Measurements from ENCODE around the gene HMGCL.
"Not testable (repeated sequence)": the region's sequence is repeated elsewhere in the genome, so short reads cannot be mapped to it uniquely, and the experiment has no call there.

The HMGCL gene

GRCh38 chr1:23798662-23799142 lies 26.5 kb downstream of the HMGCL start:
- peaks cover 16% of the 10 kb centered on the region for H3K4me1 Mint-ChIP-seq (ENCODE audit: low read depth)

DNA sequence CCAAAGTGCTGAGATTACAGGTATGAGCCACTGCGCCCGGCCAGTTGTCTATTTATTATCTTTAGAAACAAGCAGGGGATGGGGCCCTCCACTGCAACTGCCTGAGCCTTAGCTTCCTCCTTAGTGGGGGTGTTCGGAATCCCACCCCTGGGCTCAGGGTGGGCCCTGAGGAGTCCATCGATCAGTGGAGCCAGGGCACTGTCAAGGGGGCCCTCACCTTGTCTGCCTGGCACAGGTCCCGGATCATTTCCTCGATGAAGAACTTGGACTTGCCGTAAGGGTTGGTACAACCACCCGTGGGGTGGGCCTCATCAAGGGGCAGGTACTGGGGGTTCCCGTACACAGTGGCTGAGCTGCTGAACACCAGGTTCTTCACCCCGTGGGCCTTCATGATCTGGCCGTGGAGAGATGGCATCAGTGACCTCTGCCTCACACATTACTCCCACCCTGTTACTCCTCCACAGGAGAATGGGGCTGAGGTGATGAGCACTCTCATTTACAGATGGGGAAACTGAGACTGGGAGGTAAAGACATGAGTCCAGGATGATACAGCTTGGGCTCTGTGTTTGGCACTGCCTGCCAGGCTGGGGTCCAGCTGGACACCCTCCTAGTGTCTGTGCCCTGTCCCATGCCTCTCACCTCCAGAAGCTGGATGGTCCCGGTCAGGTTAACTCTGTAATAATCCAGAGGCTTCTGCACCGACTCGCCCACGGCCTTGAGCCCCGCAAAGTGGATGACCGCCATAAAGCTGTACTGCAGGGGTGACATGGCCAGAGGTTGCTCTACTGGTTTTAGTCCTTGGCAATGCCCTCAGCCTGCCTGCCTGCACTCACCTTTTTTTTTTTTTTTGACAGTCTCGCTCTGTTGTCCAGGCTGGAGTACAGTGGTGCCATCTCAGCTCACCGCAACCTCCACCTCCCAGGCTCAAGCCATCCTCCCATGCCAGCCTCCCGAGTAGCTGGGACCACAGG lies 27.5 kb downstream of the HMGCL start:
- Mint-ChIP-seq H3K36me3 (ENCODE audit: low read depth) (peaks cover 15% of the 10 kb centered on the region), H3K27ac (no peak overlapping the region), H3K27me3 (ENCODE audit: low read depth) (no peaks in the 10 kb centered on the region), H3K4me1 (ENCODE audit: low read depth) (peaks cover 16% of the 10 kb centered on the region), H3K4me3 (no peak overlapping the region), H3K9me3 (no peaks in the 10 kb centered on the region)

More at GRCh38 chr1:23798662-23799142, 26.5 kb downstream of the HMGCL start:
- no peak overlapping the region for H3K4me3 Mint-ChIP-seq
- no peak overlapping the region for H3K27ac Mint-ChIP-seq
- H3K9me3 Mint-ChIP-seq, result no peaks in the 10 kb centered on the region
- no peaks in the 10 kb centered on the region for H3K27me3 Mint-ChIP-seq (ENCODE audit: low read depth)
- H3K36me3 Mint-ChIP-seq (ENCODE audit: low read depth), result peaks cover 13% of the 10 kb centered on the region

DNA sequence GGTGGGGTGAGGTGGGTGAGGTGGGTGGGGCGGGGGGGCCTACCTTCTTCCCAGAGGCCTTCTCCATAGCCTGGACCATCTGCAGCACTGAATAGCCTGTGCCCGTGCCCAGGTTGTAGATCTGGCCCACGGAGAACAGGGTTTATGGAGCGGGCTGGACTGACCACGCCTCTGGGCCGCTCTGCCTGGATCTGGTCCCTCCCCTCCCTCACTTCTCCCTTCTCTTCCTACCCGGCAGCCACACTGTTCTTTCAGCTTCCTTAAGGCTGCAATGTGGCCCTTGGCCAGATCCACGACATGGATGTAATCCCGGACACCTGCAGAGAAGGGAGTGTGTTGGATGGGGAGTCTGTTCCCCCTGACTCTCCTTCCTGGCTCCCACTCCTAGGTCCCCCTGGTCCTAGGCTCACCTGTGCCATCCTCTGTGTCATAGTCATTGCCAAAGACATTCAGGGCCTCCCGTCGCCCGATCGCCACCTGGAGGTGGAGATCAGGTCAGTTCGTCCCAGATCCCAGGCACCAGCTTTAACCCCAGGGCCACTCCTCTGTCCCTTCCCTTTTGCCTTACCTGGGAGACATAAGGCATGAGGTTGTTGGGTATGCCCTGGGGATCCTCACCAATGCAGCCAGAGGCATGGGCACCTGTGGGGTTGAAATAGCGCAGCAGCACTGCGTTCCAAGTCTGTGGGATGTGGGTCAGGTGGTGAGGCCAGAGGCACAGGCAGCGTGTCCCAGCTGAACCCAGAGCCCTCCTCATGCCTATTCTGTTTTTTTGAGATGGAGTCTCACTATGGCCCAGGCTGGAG lies 28.6 kb downstream of the HMGCL start:
- Mint-ChIP-seq H3K4me3 (no peak overlapping the region), H3K36me3 (ENCODE audit: low read depth) (peaks cover 14% of the 10 kb centered on the region), H3K27me3 (ENCODE audit: low read depth) (no peaks in the 10 kb centered on the region), H3K4me1 (ENCODE audit: low read depth) (peaks cover 21% of the 10 kb centered on the region), H3K27ac (no peak overlapping the region), H3K9me3 (no peaks in the 10 kb centered on the region)

DNA sequence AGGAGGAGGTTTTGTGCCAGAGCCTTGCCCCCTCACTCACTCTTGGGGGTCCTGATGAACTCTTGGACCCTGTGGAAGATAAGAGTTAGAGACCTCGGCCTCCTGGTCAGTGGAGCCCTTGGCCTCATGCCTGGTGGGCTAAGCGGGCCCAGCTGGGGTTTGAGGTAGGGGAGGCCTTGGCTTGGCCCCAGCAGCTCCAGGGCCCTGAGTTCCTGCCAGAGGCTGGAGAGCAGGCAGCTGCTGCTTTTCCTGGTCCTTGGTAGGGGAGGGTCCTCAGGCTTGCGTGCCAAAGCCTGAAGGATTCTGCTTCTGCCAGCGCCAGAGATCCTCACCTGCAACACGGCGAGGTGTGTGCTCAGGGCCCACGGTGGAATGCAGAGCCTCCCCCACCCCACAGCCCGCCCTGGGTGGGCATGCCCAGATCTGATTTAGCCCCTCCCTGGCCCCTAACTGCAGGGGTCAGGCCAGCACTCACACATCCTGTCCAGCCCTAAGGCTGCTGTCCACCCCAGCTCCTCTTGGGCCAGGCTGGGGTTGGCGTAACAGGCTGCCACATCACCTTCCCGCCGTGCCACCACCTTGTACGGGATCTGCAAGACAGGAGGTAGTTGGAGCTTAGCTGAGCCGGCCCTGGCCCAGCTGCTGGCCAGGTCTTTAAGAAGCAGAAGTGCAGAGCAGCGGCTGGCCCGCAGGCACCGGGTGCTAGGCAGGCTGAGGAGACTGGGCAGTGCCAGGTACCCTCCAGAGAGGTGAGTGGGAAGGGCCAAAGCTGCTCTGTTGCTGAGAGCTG lies 29.4 kb downstream of the HMGCL start:
- Mint-ChIP-seq H3K36me3 (ENCODE audit: low read depth) (peaks cover 21% of the 10 kb centered on the region), H3K4me3 (no peak overlapping the region), H3K27me3 (ENCODE audit: low read depth) (no peaks in the 10 kb centered on the region), H3K9me3 (no peaks in the 10 kb centered on the region), H3K27ac (peak overlapping the region; percentile 0), H3K4me1 (ENCODE audit: low read depth) (peaks cover 24% of the 10 kb centered on the region)

DNA sequence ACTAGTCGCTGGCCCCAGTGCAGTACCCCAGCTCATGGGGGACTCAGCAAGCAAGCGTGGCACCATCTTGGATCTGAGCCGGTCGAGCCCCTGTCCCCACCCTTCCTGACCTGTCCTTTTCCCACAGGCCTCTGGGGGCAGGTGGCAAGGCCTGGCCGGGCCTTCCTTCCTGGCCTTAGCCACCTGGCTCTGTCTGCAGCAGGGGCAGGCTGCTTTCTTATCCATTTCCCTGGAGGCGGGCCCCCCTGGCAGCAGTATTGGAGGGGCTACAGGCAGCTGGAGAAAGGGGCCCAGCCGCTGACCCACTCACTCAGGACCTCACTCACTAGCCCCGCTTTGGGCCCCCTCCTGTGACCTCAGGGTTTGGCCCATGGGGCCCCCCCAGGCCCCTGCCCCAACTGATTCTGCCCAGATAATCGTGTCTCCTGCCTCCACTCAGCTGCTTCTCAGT lies 30.5 kb downstream of the HMGCL start:
- H3K4me3 Mint-ChIP-seq; H3K9me3 Mint-ChIP-seq; H3K27ac Mint-ChIP-seq; H3K27me3 Mint-ChIP-seq (ENCODE audit: low read depth): not testable (repeated sequence)
- Mint-ChIP-seq H3K36me3 (ENCODE audit: low read depth) (peaks cover 21% of the 10 kb centered on the region), H3K4me1 (ENCODE audit: low read depth) (peaks cover 28% of the 10 kb centered on the region)

DNA sequence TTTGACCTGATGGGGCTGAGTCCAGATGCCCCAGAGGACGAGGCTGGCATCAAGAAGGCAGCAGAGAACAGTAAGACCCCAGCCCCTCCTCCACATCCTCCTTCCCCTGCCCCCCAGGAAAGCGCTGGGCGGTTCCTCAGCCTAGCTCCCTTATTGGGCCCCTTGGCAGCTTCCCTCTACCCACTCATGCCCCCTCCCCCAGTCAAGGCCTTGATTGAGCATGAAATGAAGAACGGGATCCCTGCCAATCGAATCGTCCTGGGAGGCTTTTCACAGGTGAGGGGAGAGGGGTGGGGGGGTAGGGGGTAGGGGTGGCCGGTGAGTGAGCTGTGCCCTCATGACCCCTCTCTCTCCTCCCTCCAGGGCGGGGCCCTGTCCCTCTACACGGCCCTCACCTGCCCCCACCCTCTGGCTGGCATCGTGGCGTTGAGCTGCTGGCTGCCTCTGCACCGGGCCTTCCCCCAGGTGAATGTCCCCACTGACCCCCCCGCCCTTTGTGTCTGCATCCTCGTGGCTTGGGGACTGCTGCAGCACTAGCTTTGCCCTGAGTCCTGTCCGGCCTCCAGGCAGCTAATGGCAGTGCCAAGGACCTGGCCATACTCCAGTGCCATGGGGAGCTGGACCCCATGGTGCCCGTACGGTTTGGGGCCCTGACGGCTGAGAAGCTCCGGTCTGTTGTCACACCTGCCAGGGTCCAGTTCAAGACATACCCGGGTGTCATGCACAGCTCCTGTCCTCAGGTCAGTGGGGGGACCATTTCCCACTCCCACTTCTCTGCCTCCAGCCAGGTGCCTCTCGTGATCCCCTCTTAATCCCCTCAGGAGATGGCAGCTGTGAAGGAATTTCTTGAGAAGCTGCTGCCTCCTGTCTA lies 31.1 kb downstream of the HMGCL start:
- Mint-ChIP-seq H3K4me1 (ENCODE audit: low read depth) (peaks cover 25% of the 10 kb centered on the region), H3K27me3 (ENCODE audit: low read depth) (no peaks in the 10 kb centered on the region), H3K27ac (no peak overlapping the region)

DNA sequence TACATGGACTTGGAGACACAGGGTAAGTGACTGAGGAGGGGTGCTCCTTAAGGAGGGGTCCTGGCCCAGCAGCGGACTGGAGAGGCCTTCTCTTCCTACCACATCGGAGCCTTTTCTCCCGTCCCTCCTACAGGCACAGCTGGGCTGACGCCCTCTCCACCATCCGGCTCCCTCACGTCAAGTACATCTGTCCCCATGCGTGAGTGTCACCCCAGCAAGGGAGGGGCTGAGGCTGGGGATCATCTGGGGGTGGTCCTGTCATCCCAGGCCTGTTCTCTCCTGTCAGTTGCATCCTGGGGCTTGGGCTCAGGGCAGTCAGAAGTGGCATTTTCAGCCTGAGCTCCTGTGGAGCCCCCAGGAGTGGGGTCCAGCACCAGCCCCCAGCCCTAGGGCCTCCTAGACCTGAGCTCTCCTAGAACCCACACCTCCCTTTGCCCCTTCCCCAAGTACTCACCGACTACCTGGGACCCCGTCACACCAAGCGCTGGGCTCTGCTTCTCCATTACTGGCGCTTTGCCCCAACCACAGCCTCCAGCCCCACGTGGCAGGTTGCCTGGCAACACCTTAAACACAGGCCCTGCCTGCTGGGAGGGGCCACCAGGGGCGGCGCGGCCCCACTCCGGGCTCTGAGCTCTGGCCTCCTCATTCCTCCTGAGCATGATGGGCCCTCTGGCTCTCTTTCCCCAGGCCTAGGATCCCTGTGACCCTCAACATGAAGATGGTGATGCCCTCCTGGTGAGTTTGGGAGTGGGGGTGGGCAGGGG lies 32.0 kb downstream of the HMGCL start:
- Mint-ChIP-seq H3K27me3 (ENCODE audit: low read depth) (no peaks in the 10 kb centered on the region), H3K4me1 (ENCODE audit: low read depth) (peaks cover 23% of the 10 kb centered on the region), H3K9me3 (no peaks in the 10 kb centered on the region), H3K36me3 (ENCODE audit: low read depth) (peaks cover 20% of the 10 kb centered on the region), H3K4me3 (no peak overlapping the region), H3K27ac (no peak overlapping the region)

More for the DNA sequence above, 31.1 kb downstream of the HMGCL start:
- Mint-ChIP-seq H3K4me3 (no peak overlapping the region), H3K9me3 (no peaks in the 10 kb centered on the region), H3K36me3 (ENCODE audit: low read depth) (peaks cover 22% of the 10 kb centered on the region)

DNA sequence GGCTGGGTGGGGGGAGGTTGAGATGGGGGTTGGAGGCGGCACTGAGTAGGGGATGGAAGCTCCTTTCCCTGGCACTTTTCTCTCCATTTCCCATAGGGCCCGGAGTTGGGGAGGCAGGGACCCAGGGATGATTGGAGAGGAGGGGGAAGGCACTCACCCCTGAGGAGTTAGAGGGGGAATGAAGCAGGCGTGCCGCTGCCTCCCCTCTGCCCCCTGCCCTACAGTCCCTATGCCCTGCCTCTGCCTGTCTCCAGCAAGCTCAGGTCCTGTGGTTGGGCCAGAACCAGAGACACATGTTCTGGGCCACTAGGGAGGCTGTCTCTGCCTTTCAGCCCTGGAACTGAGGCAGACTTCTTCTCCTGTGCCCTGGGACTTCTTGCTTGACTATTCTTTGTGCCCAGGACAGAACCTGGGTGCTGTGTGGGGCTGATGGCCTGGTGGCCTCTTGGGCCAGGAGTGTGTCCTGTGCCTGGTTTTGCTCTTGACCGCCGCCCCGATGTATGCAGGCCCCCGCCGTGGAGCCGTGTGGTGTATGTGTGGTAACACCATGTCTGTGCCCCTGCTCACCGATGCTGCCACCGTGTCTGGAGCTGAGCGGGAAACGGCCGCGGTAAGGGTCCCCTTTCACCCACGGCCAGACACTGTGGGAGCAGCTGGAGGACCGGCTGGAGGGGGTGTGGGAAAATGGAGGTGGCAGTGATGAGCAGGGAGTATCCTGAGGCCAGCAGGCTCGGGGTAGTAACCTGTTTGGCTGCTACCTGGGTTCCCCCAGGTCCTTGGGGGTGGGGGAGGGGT lies 32.9 kb downstream of the HMGCL start:
- Mint-ChIP-seq H3K36me3 (ENCODE audit: low read depth) (peaks cover 28% of the 10 kb centered on the region), H3K9me3 (no peaks in the 10 kb centered on the region), H3K27ac (peak overlapping the region; percentile 98), H3K4me3 (peak overlapping the region; percentile 100), H3K27me3 (ENCODE audit: low read depth) (no peaks in the 10 kb centered on the region), H3K4me1 (ENCODE audit: low read depth) (peaks cover 23% of the 10 kb centered on the region)

- H3K4me1 Mint-ChIP-seq (ENCODE audit: low read depth), result peaks cover 23% of the 10 kb centered on the region
Observed at GRCh38 chr1:23791516-23792047, 33.6 kb downstream of the HMGCL start.

DNA sequence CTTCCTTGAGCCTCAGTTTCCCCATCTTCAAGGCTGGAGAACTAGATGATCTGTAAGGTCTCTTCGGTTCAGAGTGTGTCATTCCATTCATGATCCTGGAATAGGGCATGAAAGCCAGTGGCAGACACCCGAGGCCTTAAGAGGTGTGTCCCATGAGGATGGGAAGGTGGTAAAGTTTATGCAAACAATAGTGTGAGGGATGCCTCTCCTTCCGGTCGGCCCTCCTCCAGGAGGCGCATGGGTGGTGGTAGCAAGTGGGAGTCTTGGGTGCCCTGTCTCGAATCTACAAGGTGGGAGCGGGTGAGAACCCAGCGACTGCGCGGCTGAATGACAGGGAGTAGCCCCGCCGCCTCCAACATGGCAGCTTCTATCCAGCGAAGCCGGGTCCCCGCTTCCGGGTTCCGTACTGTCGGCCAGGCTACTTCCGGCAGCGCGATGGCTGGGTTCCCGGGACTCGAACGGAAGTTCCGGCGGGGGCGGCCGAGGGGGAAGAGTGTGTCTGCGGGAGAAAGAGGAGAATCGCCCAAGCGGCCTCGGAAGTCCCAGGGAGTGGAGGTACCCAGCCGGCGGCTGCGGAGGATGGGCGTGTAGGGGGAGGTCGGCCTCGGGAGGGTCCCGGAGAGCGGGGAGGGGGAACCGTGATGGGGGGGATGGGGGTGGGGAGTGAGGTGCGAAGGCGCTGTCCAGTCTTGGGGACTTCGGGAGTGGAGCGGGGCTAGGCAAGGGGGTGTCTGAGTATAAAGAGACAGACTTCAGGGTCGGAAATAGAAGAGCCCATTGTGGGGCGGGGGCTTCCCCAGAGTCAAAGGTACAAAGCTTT lies 34.3 kb downstream of the HMGCL start, which contains the start of gene LYPLA2:
LYPLA2 (plus strand) TSS at position 450 of the 820 bp plus-strand sequence. CDS start 1,538 bp downstream, outside the sequence.
- peaks cover 23% of the 10 kb centered on the region for H3K4me1 Mint-ChIP-seq (ENCODE audit: low read depth)
- peak within 1 kb of the TSS; percentile 98 for H3K27ac Mint-ChIP-seq
- H3K4me3 Mint-ChIP-seq, result peak within 1 kb of the TSS; percentile 100
- no peaks in the 10 kb centered on the region for H3K9me3 Mint-ChIP-seq
- no peaks in the 10 kb centered on the region for H3K27me3 Mint-ChIP-seq (ENCODE audit: low read depth)
- H3K36me3 Mint-ChIP-seq (ENCODE audit: low read depth), result peaks cover 35% of the 10 kb centered on the region

More at GRCh38 chr1:23791516-23792047, 33.6 kb downstream of the HMGCL start:
- Mint-ChIP-seq H3K4me3 (peak overlapping the region; percentile 100), H3K27me3 (ENCODE audit: low read depth) (no peaks in the 10 kb centered on the region), H3K9me3 (no peaks in the 10 kb centered on the region), H3K27ac (peak overlapping the region; percentile 98), H3K36me3 (ENCODE audit: low read depth) (peaks cover 32% of the 10 kb centered on the region)

DNA sequence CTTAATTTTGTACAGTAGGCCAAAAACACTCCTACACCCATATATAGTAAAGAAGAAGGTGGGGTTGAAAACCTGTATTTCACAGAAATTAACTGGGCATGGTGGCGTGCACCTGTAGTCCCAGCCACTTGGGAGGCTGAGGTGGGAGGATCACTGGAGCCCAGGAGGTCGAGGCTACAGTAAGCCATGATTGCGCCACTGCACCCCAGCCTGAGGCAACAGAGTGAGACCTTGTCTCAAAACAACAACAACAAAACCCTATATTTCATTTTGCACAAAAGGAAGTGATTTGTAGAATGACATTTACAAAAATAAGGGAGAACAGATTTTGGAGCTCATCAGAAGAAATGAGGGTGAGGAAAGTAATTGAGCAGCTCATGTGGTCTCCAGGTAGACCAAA lies 36.5 kb downstream of the HMGCL start:
- peaks cover 20% of the 10 kb centered on the region for H3K4me1 Mint-ChIP-seq (ENCODE audit: low read depth)
- H3K9me3 Mint-ChIP-seq, result no peaks in the 10 kb centered on the region
- peaks cover 44% of the 10 kb centered on the region for H3K36me3 Mint-ChIP-seq (ENCODE audit: low read depth)
- no peaks in the 10 kb centered on the region for H3K27me3 Mint-ChIP-seq (ENCODE audit: low read depth)
- no peak overlapping the region for H3K27ac Mint-ChIP-seq
- H3K4me3 Mint-ChIP-seq, result no peak overlapping the region

All from T-helper 1 cell treated with Interleukin-12 subunit alpha and Interleukin-12 subunit beta and Interleukin-4 antibody, amounts not matched to agents 30 μg/mL and 1 μg/mL, for 36 hours (primary cell).